ENCODE measurements around the gene ATG4D. TPM values are rescaled to one million over a fixed set of nuclear protein-coding genes. Genes with fewer than 3 reads are reported as not detected.
A peak's percentile ranks its signal among the peaks of the same experiment; 100 is the strongest.

Gene ATG4D
- total and polyA plus RNA-seq, 3 donors from 2014 or later, result 80.5 to 167 (median 97.1) TPM

GRCh38 chr19:10582091-10582490, 38.4 kb downstream of the ATG4D start:
- no peak for DNase-seq
- no peak overlapping the region for H3K4me3 ChIP-seq
- intact Hi-C loops (cut with DNase I; ENCODE audit: low total_unique reads), result no loop called here
- no peak overlapping the region for H3K27ac ChIP-seq
- no peaks in the 10 kb centered on the region for H3K9me3 ChIP-seq
- TF ChIP-seq, protein P1, sequence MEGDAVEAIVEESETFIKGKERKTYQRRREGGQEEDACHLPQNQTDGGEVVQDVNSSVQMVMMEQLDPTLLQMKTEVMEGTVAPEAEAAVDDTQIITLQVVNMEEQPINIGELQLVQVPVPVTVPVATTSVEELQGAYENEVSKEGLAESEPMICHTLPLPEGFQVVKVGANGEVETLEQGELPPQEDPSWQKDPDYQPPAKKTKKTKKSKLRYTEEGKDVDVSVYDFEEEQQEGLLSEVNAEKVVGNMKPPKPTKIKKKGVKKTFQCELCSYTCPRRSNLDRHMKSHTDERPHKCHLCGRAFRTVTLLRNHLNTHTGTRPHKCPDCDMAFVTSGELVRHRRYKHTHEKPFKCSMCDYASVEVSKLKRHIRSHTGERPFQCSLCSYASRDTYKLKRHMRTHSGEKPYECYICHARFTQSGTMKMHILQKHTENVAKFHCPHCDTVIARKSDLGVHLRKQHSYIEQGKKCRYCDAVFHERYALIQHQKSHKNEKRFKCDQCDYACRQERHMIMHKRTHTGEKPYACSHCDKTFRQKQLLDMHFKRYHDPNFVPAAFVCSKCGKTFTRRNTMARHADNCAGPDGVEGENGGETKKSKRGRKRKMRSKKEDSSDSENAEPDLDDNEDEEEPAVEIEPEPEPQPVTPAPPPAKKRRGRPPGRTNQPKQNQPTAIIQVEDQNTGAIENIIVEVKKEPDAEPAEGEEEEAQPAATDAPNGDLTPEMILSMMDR (IDR thresholded peaks at IDR 0.05), result no peak
- no peak for TF ChIP-seq POLR2A (IDR thresholded peaks at IDR 0.05)
- no peaks in the 10 kb centered on the region for H3K27me3 ChIP-seq
- H3K36me3 ChIP-seq (ENCODE audit: low read depth, missing control alignments), result no peaks in the 10 kb centered on the region
- peaks cover 2% of the 10 kb centered on the region for H3K4me1 ChIP-seq
- WGBS, 2 donors, result 88 to 96% methylated on average over 13 of the region's 13 CpGs

GRCh38 chr19:10583036-10583776, 39.5 kb downstream of the ATG4D start:
- TF ChIP-seq POLR2A (IDR thresholded peaks at IDR 0.05), result no peak
- Histone ChIP-seq H3K4me1 (peaks cover 4% of the 10 kb centered on the region), H3K4me3 (no peak overlapping the region), H3K36me3 (ENCODE audit: low read depth, missing control alignments) (no peaks in the 10 kb centered on the region), H3K9me3 (no peaks in the 10 kb centered on the region), H3K27ac (no peak overlapping the region), H3K27me3 (no peaks in the 10 kb centered on the region)
- intact Hi-C loops (cut with DNase I; ENCODE audit: low total_unique reads), result no loop called here
- DNase-seq, result peak; percentile 63
- WGBS, 2 donors, result 76 to 80% methylated on average over 7 to 9 of the region's 9 CpGs

GRCh38 chr19:10586396-10586795, 42.7 kb downstream of the ATG4D start:
- Histone ChIP-seq H3K9me3 (no peaks in the 10 kb centered on the region), H3K27ac (no peak overlapping the region), H3K36me3 (ENCODE audit: low read depth, missing control alignments) (no peaks in the 10 kb centered on the region), H3K4me3 (no peak overlapping the region), H3K4me1 (peaks cover 4% of the 10 kb centered on the region), H3K27me3 (no peaks in the 10 kb centered on the region)
- no peak for TF ChIP-seq POLR2A (IDR thresholded peaks at IDR 0.05)
- TF ChIP-seq, protein P1 (IDR thresholded peaks at IDR 0.05), result no peak
- intact Hi-C loops (cut with DNase I; ENCODE audit: low total_unique reads), result no loop called here
- WGBS, 2 donors, result 81 to 87% methylated on average over 6 of the region's 6 CpGs
- DNase-seq, result no peak

- DNase-seq, result no peak
- Histone ChIP-seq H3K36me3 (ENCODE audit: low read depth, missing control alignments) (no peaks in the 10 kb centered on the region), H3K4me3 (peak within 1 kb of the TSS in 1 of 2 donors; percentile 39), H3K27me3 (no peaks in the 10 kb centered on the region), H3K27ac (no peak within 1 kb of the TSS), H3K9me3 (no peaks in the 10 kb centered on the region), H3K4me1 (peaks cover 4% of the 10 kb centered on the region)
- intact Hi-C loops (cut with DNase I; ENCODE audit: low total_unique reads), result no loop called here
- TF ChIP-seq, protein P1 (IDR thresholded peaks at IDR 0.05), result no peak
- no peak for TF ChIP-seq POLR2A (IDR thresholded peaks at IDR 0.05)
- WGBS, 2 donors, result 13 to 27% methylated on average over 10 to 35 of the region's 35 CpGs
These were observed 43.5 kb downstream of the ATG4D start, which contains the start of gene AP1M2 for GRCh38 chr19:10587022-10587838. Gene AP1M2, minus strand, starts transcription at chr19:10587312. Its CDS starts 81 bp downstream, at chr19:10587231.

GRCh38 chr19:10587839-10588150, 44.1 kb downstream of the ATG4D start:
- TF ChIP-seq, protein P1 (IDR thresholded peaks at IDR 0.05), result no peak
- no peak for TF ChIP-seq POLR2A (IDR thresholded peaks at IDR 0.05)
- Histone ChIP-seq H3K27ac (no peak overlapping the region), H3K27me3 (no peaks in the 10 kb centered on the region), H3K4me3 (no peak overlapping the region), H3K9me3 (no peaks in the 10 kb centered on the region), H3K36me3 (ENCODE audit: low read depth, missing control alignments) (no peaks in the 10 kb centered on the region), H3K4me1 (peaks cover 4% of the 10 kb centered on the region)
- WGBS, 2 donors, result 56 to 84% methylated on average over 2 of the region's 2 CpGs
- intact Hi-C loops (cut with DNase I; ENCODE audit: low total_unique reads), result no loop called here
- no peak for DNase-seq

Data from testis (tissue), 3 donors.